KMS-11 (cell line): ENCODE data around the gene DPH3.

ENCODE experiments used
- H2AFZ ChIP-seq: fragments of 200-600 bp; sonication (generic); 2 replicates; pipeline ENCODE4 v1.6.1; 2016; ENCODE audit warnings: antibody characterized with exemption, mixed run types, low read depth
- H3K27ac ChIP-seq: fragments of 200-600 bp; sonication (generic); 2 replicates; pipeline ENCODE4 v1.6.1; 2016; ENCODE audit warnings: mild to moderate bottlenecking, mixed run types
- H3K27me3 ChIP-seq: fragments of 200-600 bp; sonication (generic); 2 replicates; pipeline ENCODE4 v1.6.1; 2017; ENCODE audit warnings: mild to moderate bottlenecking, low read depth, mixed run types, moderate library complexity; ENCODE audit not compliant: insufficient read depth
- H3K36me3 ChIP-seq: fragments of 200-600 bp; sonication (generic); 2 replicates; pipeline ENCODE4 v1.6.1; 2017; ENCODE audit warnings: mild to moderate bottlenecking, mixed run types; ENCODE audit not compliant: insufficient read depth
- H3K4me1 ChIP-seq: fragments of 200-600 bp; sonication (generic); 2 replicates; pipeline ENCODE4 v1.6.1; 2016; ENCODE audit warnings: mild to moderate bottlenecking, low read depth, mixed run types; ENCODE audit not compliant: poor library complexity, severe bottlenecking
- H3K4me2 ChIP-seq: fragments of 200-600 bp; sonication (generic); 2 replicates; pipeline ENCODE4 v1.7.0; 2016; ENCODE audit warnings: mild to moderate bottlenecking, mixed run types
- H3K4me3 ChIP-seq: fragments of 200-600 bp; sonication (generic); IDR thresholded peaks from 2 replicates; pipeline ENCODE4 v1.6.1; 2017; ENCODE audit warnings: low read depth, low read length, mixed read lengths; ENCODE audit not compliant: insufficient read depth
- H3K79me2 ChIP-seq: fragments of 200-600 bp; sonication (generic); 2 replicates; pipeline ENCODE4 v1.6.1; 2016; ENCODE audit warnings: low read depth, mixed run types; ENCODE audit not compliant: insufficient read depth
- H3K9ac ChIP-seq: fragments of 200-600 bp; sonication (generic); 2 replicates; pipeline ENCODE4 v1.6.1; 2016; ENCODE audit warnings: mild to moderate bottlenecking, mixed run types
- H4K20me1 ChIP-seq: fragments of 200-600 bp; sonication (generic); 2 replicates; pipeline ENCODE4 v1.6.1; 2016; ENCODE audit warnings: mild to moderate bottlenecking, mixed run types; ENCODE audit not compliant: insufficient read depth
- TF ChIP-seq, protein P1 (sequence below): fragments of 200-600 bp; sonication (generic); conservative IDR thresholded peaks from 2 replicates; pipeline ENCODE4 v1.6.1; 2017; ENCODE audit warnings: low read depth, mild to moderate bottlenecking, antibody characterized with exemption, low read length, moderate library complexity, mixed read lengths

The DPH3 gene

DNA sequence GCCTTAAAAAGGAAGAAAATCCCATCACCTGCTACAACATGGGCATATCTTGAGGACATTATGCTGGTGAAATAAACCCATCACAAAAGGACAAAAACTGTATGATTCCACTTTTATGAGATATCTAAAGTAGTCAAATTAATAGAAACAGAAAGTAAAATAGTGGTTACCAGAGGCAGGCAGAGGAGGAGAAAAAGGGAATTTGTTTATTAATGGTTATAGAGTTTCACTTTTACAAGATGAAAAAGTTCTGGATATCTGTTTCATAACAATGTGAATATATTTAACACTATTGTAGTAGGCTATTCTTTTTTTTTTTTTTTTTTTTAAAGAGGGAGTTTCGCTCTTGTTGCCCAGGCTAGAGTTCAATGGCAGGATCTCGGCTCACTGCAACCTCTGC lies 40.4 kb downstream of the DPH3 start:
- Histone ChIP-seq H3K4me2 (no peak overlapping the region), H3K79me2 (no peaks in the 10 kb centered on the region), H3K4me1 (peaks cover 3% of the 10 kb centered on the region), H3K9ac (no peak overlapping the region), H2AFZ (no peak overlapping the region), H3K4me3 (no peak overlapping the region), H3K27ac (no peak overlapping the region), H4K20me1 (no peaks in the 10 kb centered on the region), H3K36me3 (no peaks in the 10 kb centered on the region), H3K27me3 (no peaks in the 10 kb centered on the region)
- TF ChIP-seq, protein P1, sequence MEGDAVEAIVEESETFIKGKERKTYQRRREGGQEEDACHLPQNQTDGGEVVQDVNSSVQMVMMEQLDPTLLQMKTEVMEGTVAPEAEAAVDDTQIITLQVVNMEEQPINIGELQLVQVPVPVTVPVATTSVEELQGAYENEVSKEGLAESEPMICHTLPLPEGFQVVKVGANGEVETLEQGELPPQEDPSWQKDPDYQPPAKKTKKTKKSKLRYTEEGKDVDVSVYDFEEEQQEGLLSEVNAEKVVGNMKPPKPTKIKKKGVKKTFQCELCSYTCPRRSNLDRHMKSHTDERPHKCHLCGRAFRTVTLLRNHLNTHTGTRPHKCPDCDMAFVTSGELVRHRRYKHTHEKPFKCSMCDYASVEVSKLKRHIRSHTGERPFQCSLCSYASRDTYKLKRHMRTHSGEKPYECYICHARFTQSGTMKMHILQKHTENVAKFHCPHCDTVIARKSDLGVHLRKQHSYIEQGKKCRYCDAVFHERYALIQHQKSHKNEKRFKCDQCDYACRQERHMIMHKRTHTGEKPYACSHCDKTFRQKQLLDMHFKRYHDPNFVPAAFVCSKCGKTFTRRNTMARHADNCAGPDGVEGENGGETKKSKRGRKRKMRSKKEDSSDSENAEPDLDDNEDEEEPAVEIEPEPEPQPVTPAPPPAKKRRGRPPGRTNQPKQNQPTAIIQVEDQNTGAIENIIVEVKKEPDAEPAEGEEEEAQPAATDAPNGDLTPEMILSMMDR = no peak

DNA sequence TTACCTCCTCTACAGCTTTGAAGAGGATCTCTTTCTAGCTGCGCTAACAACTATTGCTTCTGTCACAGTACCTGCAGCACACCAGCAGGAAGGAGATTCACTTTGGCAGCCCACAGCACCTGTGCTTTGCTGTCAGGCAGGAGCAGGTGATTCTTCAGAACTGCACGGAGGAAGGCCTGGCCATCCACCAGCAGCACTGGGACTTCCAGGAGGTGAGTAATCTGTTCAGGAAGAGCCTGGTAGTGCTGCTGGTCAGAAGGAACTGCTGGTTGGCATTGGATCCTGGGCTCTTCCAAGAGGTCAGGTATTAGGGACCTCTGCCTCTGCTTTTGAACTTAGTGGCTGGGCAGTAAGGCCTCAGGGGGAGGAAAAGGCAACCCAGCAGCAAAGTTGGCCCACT lies 42.2 kb downstream of the DPH3 start:
- TF ChIP-seq, protein P1 = no peak
- H3K27me3 ChIP-seq = no peaks in the 10 kb centered on the region
- H3K27ac ChIP-seq = no peak overlapping the region
- H2AFZ ChIP-seq = no peak overlapping the region
- H3K4me2 ChIP-seq = no peak overlapping the region
- no peaks in the 10 kb centered on the region for H3K79me2 ChIP-seq
- no peak overlapping the region for H3K9ac ChIP-seq
- H3K4me1 ChIP-seq = peaks cover 3% of the 10 kb centered on the region
- H3K4me3 ChIP-seq = no peak overlapping the region
- no peaks in the 10 kb centered on the region for H4K20me1 ChIP-seq
- H3K36me3 ChIP-seq = no peaks in the 10 kb centered on the region

DNA sequence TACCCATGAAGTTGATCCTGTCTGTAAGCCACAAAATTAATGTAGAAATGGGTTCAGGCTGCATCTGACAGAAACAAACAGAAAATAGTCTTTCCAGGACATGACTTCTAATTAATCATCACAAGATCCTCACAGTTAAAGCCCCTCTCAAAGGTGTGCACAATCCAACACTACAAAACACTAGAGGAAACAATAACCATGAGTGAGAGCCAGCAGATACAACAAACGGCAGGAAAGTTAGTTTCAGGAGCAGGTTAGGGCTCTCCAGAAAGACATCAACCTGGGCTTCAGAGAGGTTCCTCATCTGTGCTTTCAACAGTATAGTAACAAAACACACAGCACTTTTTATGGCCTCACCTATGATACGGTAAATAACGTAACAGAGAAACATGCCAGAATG lies 42.8 kb downstream of the DPH3 start:
- H3K79me2 ChIP-seq = no peaks in the 10 kb centered on the region
- H3K4me3 ChIP-seq = no peak overlapping the region
- no peaks in the 10 kb centered on the region for H3K27me3 ChIP-seq
- H4K20me1 ChIP-seq = no peaks in the 10 kb centered on the region
- peaks cover 3% of the 10 kb centered on the region for H3K4me1 ChIP-seq
- H3K9ac ChIP-seq = no peak overlapping the region
- no peak overlapping the region for H2AFZ ChIP-seq
- H3K4me2 ChIP-seq = no peak overlapping the region
- no peaks in the 10 kb centered on the region for H3K36me3 ChIP-seq
- H3K27ac ChIP-seq = no peak overlapping the region
- TF ChIP-seq, protein P1 = no peak

DNA sequence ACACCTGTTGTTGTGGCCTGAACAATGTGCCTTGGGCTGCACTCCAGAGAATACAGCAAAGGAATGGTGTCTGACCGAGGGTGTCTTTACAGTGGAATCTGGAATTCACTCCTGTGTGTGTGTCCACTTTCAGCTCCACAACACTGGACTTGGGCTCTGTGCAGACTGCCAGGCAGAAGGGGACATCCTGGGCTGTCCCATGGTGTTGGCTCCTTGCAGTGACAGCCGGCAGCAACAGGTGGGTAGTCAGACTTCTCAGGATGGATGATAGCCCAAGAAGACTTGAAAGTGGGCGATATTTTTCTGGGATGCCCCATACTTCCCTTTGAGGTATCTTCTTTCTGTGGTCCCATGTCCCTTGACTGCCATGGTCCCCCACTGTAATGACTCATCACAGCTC lies 45.0 kb downstream of the DPH3 start:
- Histone ChIP-seq H3K27me3 (no peaks in the 10 kb centered on the region), H4K20me1 (no peaks in the 10 kb centered on the region), H3K4me1 (peaks cover 3% of the 10 kb centered on the region), H3K36me3 (no peaks in the 10 kb centered on the region), H3K27ac (no peak overlapping the region), H3K9ac (no peak overlapping the region), H2AFZ (no peak overlapping the region), H3K4me2 (no peak overlapping the region), H3K79me2 (no peaks in the 10 kb centered on the region), H3K4me3 (no peak overlapping the region)
- TF ChIP-seq, protein P1 = no peak
